K562 treated with DMSO at 1 percent for 24 hours (cell line): ENCODE data around the gene MKLN1. TPM values are rescaled to one million over a fixed set of nuclear protein-coding genes. Genes with fewer than 3 reads are reported as not detected.

Source experiments
- total RNA-seq: library from RNA; unstranded; fragments of 300-600 nt; gene quantifications from 2 replicates; pipeline ENCODE4 v1.2.3, GENCODE V29; 2022; ENCODE audit warnings: low read depth; ENCODE audit not compliant: insufficient read depth

MKLN1 gene
- 16.3 and 20.2 TPM in 2 replicates for total RNA-seq

GRCh38 chr7:131327626-131328376 is at the start of gene MKLN1:
TSS of gene MKLN1 (plus strand) at chr7:131327876. CDS start at chr7:131327900, 24 bp downstream.

Other genes with a start within 250 kb of the MKLN1 start
- 1.0 and 1.4 TPM in 2 replicates for gene PODXL, start 228.8 kb downstream of the MKLN1 start, total RNA-seq